Loucy (cell line): ENCODE results near the gene HES3.

ENCODE experiments used
- EZH2phosphoT487 ChIP-seq: fragments of 200-600 bp; IDR thresholded peaks from 2 replicates; pipeline ENCODE4 v1.6.1; 2018; ENCODE audit warnings: antibody characterized with exemption, mild to moderate bottlenecking, moderate library complexity, borderline replicate concordance
- TF ChIP-seq, protein P1 (sequence below): fragments of 200-600 bp; sonication (generic); conservative IDR thresholded peaks from 2 replicates; pipeline ENCODE4 v1.5.1; 2014; ENCODE audit warnings: mild to moderate bottlenecking, antibody characterized with exemption, low read length

DNA sequence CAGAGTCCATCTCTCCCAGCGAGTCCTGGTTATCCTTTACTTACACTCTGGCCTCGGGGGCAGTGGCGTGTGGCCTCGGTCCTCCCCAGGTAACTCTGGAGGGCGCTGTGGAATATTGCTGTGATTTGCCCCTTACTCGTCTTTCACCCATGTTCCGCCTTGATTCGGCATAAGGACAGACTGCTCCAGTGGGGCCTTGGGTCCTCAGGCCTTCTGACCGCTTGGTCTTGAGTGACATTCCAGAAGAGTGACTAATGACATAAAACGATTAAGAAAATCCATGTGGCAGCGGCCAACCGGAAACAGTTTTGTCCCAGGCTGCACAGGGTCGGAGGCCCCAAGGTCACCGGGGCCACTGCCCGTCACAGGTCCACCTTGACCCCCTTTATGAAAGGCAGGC is 19.3 kb upstream of the HES3 start:
- no peak for TF ChIP-seq EZH2phosphoT487
- TF ChIP-seq, protein P1, sequence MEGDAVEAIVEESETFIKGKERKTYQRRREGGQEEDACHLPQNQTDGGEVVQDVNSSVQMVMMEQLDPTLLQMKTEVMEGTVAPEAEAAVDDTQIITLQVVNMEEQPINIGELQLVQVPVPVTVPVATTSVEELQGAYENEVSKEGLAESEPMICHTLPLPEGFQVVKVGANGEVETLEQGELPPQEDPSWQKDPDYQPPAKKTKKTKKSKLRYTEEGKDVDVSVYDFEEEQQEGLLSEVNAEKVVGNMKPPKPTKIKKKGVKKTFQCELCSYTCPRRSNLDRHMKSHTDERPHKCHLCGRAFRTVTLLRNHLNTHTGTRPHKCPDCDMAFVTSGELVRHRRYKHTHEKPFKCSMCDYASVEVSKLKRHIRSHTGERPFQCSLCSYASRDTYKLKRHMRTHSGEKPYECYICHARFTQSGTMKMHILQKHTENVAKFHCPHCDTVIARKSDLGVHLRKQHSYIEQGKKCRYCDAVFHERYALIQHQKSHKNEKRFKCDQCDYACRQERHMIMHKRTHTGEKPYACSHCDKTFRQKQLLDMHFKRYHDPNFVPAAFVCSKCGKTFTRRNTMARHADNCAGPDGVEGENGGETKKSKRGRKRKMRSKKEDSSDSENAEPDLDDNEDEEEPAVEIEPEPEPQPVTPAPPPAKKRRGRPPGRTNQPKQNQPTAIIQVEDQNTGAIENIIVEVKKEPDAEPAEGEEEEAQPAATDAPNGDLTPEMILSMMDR: no peak
